SK-N-SH (cell line): ENCODE data around the gene MARCHF11. TPM values are rescaled to one million over a fixed set of nuclear protein-coding genes. Genes with fewer than 3 reads are reported as not detected.

Experiments used
- CTCF ChIA-PET: fragments of 300-600, 350-600 bp; formaldehyde crosslinking; extraction: SDS; loops from one replicate; lab custom pipeline; 2021; lab: Yijun Ruan, JAX
- POLR2A ChIA-PET: fragments of 350-600 bp; sonication (Branson Sonifier 250); formaldehyde crosslinking; extraction: SDS; loops from one replicate; lab custom pipeline; 2020; ENCODE audit warnings: antibody characterized with exemption, inconsistent platforms; lab: Yijun Ruan, JAX
- DNase-seq: peaks from one replicate; pipeline ENCODE4 v3.0.0; 2012
- H2AFZ ChIP-seq: fragments of 200-600 bp; sonication (generic); 2 replicates; pipeline ENCODE4 v1.8.1; 2016; ENCODE audit warnings: antibody characterized with exemption, mild to moderate bottlenecking, low read depth
- H3F3A ChIP-seq: fragments of 200-600 bp; sonication (generic); replicated peaks from 2 replicates; pipeline ENCODE3; 2016; ENCODE audit warnings: antibody characterized with exemption, mild to moderate bottlenecking; ENCODE audit not compliant: insufficient read depth
- H3K27ac ChIP-seq, 2 experiments: fragments of 200-500 bp in 1 of 2; fragments of 200-600 bp in 1 of 2; sonication (Bioruptor generic) in 1 of 2; sonication (generic), shearing (Covaris generic) in 1 of 2; 2 replicates each; pipeline versions ENCODE4 v1.5.1 to v1.6.1; 2014 to 2016; ENCODE audit warnings: low read depth in 2 of 2, inconsistent platforms in 1 of 2, low read length in 1 of 2, mild to moderate bottlenecking in 1 of 2, mixed read lengths in 1 of 2
- H3K27me3 ChIP-seq: fragments of 200-600 bp; sonication (generic), shearing (Covaris generic); 2 replicates; pipeline ENCODE4 v1.6.1; 2016; ENCODE audit warnings: mixed run types; ENCODE audit not compliant: insufficient read depth
- H3K36me3 ChIP-seq, 2 experiments: fragments of 200-500 bp in 1 of 2; fragments of 200-600 bp in 1 of 2; sonication (Bioruptor generic) in 1 of 2; sonication (generic) in 1 of 2; replicated peaks in 1 of 2; 2 replicates each; pipeline versions ENCODE3 to v1.5.1; 2014 to 2016; ENCODE audit warnings: low read length in 1 of 2, mild to moderate bottlenecking in 1 of 2; ENCODE audit not compliant: insufficient read depth in 2 of 2, control insufficient read depth in 1 of 2
- H3K4me1 ChIP-seq, 2 experiments: fragments of 200-500 bp in 1 of 2; fragments of 200-600 bp in 1 of 2; sonication (Bioruptor generic) in 1 of 2; sonication (generic), shearing (Covaris generic) in 1 of 2; 2 replicates each; pipeline versions ENCODE4 v1.5.1 to v1.6.1; 2014 to 2016; ENCODE audit warnings: low read depth in 1 of 2, low read length in 1 of 2, mixed run types in 1 of 2; ENCODE audit not compliant: insufficient read depth in 2 of 2, control insufficient read depth in 1 of 2
- H3K4me2 ChIP-seq: fragments of 200-600 bp; sonication (generic), shearing (Covaris generic); 2 replicates; pipeline ENCODE4 v1.6.1; 2017; ENCODE audit warnings: mixed run types
- H3K4me3 ChIP-seq, 2 experiments: fragments of 200-500 bp in 1 of 2; fragments of 200-600 bp in 1 of 2; sonication (Bioruptor generic) in 1 of 2; sonication (generic), shearing (Covaris generic) in 1 of 2; 2 replicates each; pipeline versions ENCODE4 v1.5.1 to v1.8.1; 2014 to 2016; ENCODE audit warnings: low read depth in 2 of 2, inconsistent platforms in 1 of 2, low read length in 1 of 2, mild to moderate bottlenecking in 1 of 2, mixed read lengths in 1 of 2, moderate library complexity in 1 of 2
- H3K79me2 ChIP-seq: fragments of 200-600 bp; sonication (generic); 2 replicates; pipeline ENCODE4 v1.8.1; 2017; ENCODE audit warnings: mild to moderate bottlenecking; ENCODE audit not compliant: insufficient read depth
- H3K9ac ChIP-seq: fragments of 200-600 bp; sonication (generic); 2 replicates; pipeline ENCODE4 v1.6.1; 2017; ENCODE audit warnings: mixed run types
- H3K9me2 ChIP-seq: fragments of 200-600 bp; sonication (generic); 2 replicates; pipeline ENCODE4 v1.6.1; 2017; ENCODE audit warnings: mixed run types
- H3K9me3 ChIP-seq: fragments of 200-600 bp; sonication (generic); 2 replicates; pipeline ENCODE4 v1.6.1; 2017; ENCODE audit warnings: mixed run types, mild to moderate bottlenecking, moderate library complexity
- H4K20me1 ChIP-seq: fragments of 200-600 bp; sonication (generic); 2 replicates; pipeline ENCODE4 v1.6.1; 2017; ENCODE audit warnings: mild to moderate bottlenecking, mixed run types; ENCODE audit not compliant: insufficient read depth
- CHD2 ChIP-seq: fragments of 150-350 bp; IDR thresholded peaks from 2 replicates; pipeline ENCODE4 v1.6.1; 2018; ENCODE audit warnings: low read length; ENCODE audit not compliant: partially characterized antibody
- EP300 ChIP-seq, 2 experiments: IDR thresholded peaks; 2 replicates each; pipeline versions ENCODE4 v1.4.0 to v1.6.1; 2012; ENCODE audit warnings: borderline replicate concordance in 1 of 2, low read depth in 1 of 2, low read length in 1 of 2
- GATA2 ChIP-seq: sonication (generic); formaldehyde crosslinking; IDR thresholded peaks from 2 replicates; pipeline ENCODE4 v1.5.0; 2020; ENCODE audit warnings: mild to moderate bottlenecking, missing genetic modification reagents
- JUND ChIP-seq: IDR thresholded peaks from 2 replicates; pipeline ENCODE4 v1.4.0; 2012
- MEF2A ChIP-seq: IDR thresholded peaks from 2 replicates; pipeline ENCODE4 v1.4.0; 2012; ENCODE audit warnings: low read depth, borderline replicate concordance
- MXI1 ChIP-seq: IDR thresholded peaks from 2 replicates; pipeline ENCODE4 v1.6.1; 2012; ENCODE audit warnings: mild to moderate bottlenecking, low read depth, low read length, improper control_type of control experiment
- POLR2AphosphoS5 ChIP-seq: IDR thresholded peaks from 2 replicates; pipeline ENCODE4 v1.6.1; 2012; ENCODE audit warnings: low read depth, low read length
- RFX5 ChIP-seq: IDR thresholded peaks from 2 replicates; pipeline ENCODE4 v1.6.1; 2012; ENCODE audit warnings: mild to moderate bottlenecking, improper control_type of control experiment, low read length
- RXRA ChIP-seq: IDR thresholded peaks from 2 replicates; pipeline ENCODE4 v1.4.0; 2012; ENCODE audit warnings: low read depth, mild to moderate bottlenecking, borderline replicate concordance
- TAF1 ChIP-seq: IDR thresholded peaks from 2 replicates; pipeline ENCODE4 v1.6.1; 2012; ENCODE audit warnings: low read depth, mild to moderate bottlenecking, low read length, moderate library complexity, borderline replicate concordance
- YY1 ChIP-seq: IDR thresholded peaks from 2 replicates; pipeline ENCODE4 v1.4.0; 2012; ENCODE audit warnings: low read depth, mild to moderate bottlenecking
- WGBS: methylation state at CpG from one replicate; pipeline ENCODE4 v1.1.6; 2017; ENCODE audit warnings: low lambda C conversion rate; 5-methylcytosine and 5-hydroxymethylcytosine counted together
- polyA plus RNA-seq, 3 experiments: library from polyadenylated mRNA; depleted of rRNA; stranded (reverse); fragments of >200 nt; gene quantifications; 2 replicates each; pipeline ENCODE4 v1.2.3, GENCODE V29; 2012
- TF ChIP-seq, protein P1 (sequence below): IDR thresholded peaks from 2 replicates; pipeline ENCODE4 v1.6.1; 2012; ENCODE audit warnings: mild to moderate bottlenecking, low read depth, low read length, moderate library complexity
- TF ChIP-seq, protein P2 (sequence below): IDR thresholded peaks from 2 replicates; pipeline ENCODE4 v1.4.0; 2012; ENCODE audit warnings: low read depth, borderline replicate concordance
- TF ChIP-seq, protein P3 (sequence below): IDR thresholded peaks from 2 replicates; pipeline ENCODE4; 2012
- TF ChIP-seq, protein P4 (sequence below): fragments of 150-350 bp; IDR thresholded peaks from 2 replicates; pipeline ENCODE4 v1.6.1; 2017; ENCODE audit warnings: antibody characterized with exemption, low read length, low read depth, borderline replicate concordance
- TF ChIP-seq, protein P5 (sequence below): fragments of 200-600 bp; sonication (generic); IDR thresholded peaks from 2 replicates; pipeline ENCODE4 v1.6.1; 2017; ENCODE audit warnings: antibody characterized with exemption, mild to moderate bottlenecking, moderate library complexity

Gene MARCHF11
- polyA plus RNA-seq, 1 of the 3 experiments (the other 2 are of a cell fraction), result 1.7 TPM

DNA sequence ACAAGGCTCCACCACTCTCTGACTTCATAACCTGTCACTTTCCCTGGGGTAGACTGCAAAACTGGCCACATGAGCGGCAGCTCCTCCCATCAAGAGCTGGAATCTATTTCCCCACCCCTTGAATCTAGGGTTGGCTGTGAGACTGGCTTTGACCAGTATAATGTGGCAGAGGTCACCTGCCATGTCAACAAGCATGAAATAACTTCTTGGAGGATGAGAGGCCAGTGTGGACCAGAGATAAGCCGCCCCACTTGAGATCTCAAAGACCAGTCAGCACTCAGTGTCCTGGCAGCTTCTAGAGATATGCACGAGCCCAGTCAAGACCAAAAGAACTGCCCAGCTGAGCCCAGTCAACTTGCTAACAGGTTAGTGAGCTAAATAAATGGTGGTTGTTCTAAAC lies 59.0 kb downstream of the MARCHF11 start (continued):
- TF ChIP-seq, protein P1, sequence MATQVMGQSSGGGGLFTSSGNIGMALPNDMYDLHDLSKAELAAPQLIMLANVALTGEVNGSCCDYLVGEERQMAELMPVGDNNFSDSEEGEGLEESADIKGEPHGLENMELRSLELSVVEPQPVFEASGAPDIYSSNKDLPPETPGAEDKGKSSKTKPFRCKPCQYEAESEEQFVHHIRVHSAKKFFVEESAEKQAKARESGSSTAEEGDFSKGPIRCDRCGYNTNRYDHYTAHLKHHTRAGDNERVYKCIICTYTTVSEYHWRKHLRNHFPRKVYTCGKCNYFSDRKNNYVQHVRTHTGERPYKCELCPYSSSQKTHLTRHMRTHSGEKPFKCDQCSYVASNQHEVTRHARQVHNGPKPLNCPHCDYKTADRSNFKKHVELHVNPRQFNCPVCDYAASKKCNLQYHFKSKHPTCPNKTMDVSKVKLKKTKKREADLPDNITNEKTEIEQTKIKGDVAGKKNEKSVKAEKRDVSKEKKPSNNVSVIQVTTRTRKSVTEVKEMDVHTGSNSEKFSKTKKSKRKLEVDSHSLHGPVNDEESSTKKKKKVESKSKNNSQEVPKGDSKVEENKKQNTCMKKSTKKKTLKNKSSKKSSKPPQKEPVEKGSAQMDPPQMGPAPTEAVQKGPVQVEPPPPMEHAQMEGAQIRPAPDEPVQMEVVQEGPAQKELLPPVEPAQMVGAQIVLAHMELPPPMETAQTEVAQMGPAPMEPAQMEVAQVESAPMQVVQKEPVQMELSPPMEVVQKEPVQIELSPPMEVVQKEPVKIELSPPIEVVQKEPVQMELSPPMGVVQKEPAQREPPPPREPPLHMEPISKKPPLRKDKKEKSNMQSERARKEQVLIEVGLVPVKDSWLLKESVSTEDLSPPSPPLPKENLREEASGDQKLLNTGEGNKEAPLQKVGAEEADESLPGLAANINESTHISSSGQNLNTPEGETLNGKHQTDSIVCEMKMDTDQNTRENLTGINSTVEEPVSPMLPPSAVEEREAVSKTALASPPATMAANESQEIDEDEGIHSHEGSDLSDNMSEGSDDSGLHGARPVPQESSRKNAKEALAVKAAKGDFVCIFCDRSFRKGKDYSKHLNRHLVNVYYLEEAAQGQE, result no peak

DNA sequence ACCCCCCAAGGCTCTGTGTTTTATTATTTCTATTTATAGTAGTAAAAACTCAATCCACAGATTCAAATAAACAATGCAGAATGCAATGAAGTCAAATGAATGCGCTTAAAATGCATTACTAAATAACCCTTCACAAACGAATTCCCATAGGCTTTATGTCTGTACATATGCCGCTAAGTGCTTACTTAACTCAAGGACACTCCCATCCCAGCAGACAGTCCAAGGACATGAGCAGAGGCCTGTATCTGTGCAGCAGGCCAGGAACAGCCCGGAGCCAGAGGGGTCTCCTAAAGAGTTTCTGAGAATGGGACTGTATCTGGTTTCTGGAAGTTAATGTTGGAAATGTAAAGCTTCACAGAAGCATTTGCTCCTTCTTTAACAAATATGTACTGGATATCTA lies 59.8 kb downstream of the MARCHF11 start:
- H3K36me3 ChIP-seq, result peaks cover 0 to 16% of the 10 kb centered on the region in 2 experiments
- H3K9me3 ChIP-seq, result no peaks in the 10 kb centered on the region
- H2AFZ ChIP-seq, result no peak overlapping the region
- no peaks in the 10 kb centered on the region for H3F3A ChIP-seq
- no peak for DNase-seq
- H3K4me2 ChIP-seq, result no peak overlapping the region
- H3K79me2 ChIP-seq, result no peaks in the 10 kb centered on the region
- no peaks in the 10 kb centered on the region; a peak in 1 of 4 replicates for H3K4me1 ChIP-seq
- H4K20me1 ChIP-seq, result no peaks in the 10 kb centered on the region
- POLR2A ChIA-PET, result interaction anchor here (0.5 kb wide), 1 partner anchor 330 kb away, joined by 3 read pairs; no protein-coding TSS in a partner anchor
- no peak for TF ChIP-seq MXI1
- H3K9ac ChIP-seq, result no peak overlapping the region
- H3K9me2 ChIP-seq, result no peaks in the 10 kb centered on the region
- CTCF ChIA-PET, result interaction anchor here (1.5 kb wide), 2 partner anchors 11 to 301 kb away, joined by 3 to 7 read pairs; no protein-coding TSS in a partner anchor
- no peaks in the 10 kb centered on the region for H3K27me3 ChIP-seq
- H3K4me3 ChIP-seq, result no peak overlapping the region
- no peak overlapping the region for H3K27ac ChIP-seq
- WGBS, result 55% methylated on average over 4 of the region's 4 CpGs

DNA sequence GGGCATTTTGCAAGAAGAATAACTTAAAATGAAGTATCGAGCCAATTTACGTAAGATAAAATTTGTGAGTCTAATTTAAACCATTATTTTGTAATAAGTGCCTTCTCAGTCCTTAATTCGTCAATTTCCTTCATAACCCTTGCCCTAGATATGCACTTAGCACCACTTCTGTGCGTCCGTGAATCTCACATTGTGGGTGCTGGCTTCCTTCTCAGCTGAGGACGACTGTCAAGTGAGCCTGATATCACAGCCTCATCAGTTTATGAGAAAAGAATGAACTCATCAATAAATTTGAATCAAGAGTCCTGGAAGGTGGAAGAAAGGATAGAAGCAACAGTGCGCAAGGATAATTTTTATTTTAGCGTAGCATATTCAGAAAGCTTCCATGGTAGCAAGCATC lies 64.5 kb downstream of the MARCHF11 start:
- H3K9me3 ChIP-seq, result no peaks in the 10 kb centered on the region
- WGBS, result 53% methylated on average over 8 of the region's 8 CpGs
- H3K79me2 ChIP-seq, result no peaks in the 10 kb centered on the region
- no peaks in the 10 kb centered on the region for H4K20me1 ChIP-seq
- H3K4me2 ChIP-seq, result no peak overlapping the region
- ChIA-PET CTCF (no interaction called here), POLR2A (no interaction called here)
- DNase-seq, result no peak
- no peaks in the 10 kb centered on the region for H3F3A ChIP-seq
- no peaks in the 10 kb centered on the region; a peak in 1 of 4 replicates for H3K4me1 ChIP-seq
- peaks cover 0 to 7% of the 10 kb centered on the region in 2 experiments for H3K36me3 ChIP-seq
- no peak overlapping the region for H3K9ac ChIP-seq
- no peaks in the 10 kb centered on the region for H3K27me3 ChIP-seq
- no peak overlapping the region for H3K4me3 ChIP-seq
- no peak overlapping the region for H2AFZ ChIP-seq
- H3K9me2 ChIP-seq, result no peaks in the 10 kb centered on the region
- no peak overlapping the region for H3K27ac ChIP-seq
- TF ChIP-seq, protein P2, sequence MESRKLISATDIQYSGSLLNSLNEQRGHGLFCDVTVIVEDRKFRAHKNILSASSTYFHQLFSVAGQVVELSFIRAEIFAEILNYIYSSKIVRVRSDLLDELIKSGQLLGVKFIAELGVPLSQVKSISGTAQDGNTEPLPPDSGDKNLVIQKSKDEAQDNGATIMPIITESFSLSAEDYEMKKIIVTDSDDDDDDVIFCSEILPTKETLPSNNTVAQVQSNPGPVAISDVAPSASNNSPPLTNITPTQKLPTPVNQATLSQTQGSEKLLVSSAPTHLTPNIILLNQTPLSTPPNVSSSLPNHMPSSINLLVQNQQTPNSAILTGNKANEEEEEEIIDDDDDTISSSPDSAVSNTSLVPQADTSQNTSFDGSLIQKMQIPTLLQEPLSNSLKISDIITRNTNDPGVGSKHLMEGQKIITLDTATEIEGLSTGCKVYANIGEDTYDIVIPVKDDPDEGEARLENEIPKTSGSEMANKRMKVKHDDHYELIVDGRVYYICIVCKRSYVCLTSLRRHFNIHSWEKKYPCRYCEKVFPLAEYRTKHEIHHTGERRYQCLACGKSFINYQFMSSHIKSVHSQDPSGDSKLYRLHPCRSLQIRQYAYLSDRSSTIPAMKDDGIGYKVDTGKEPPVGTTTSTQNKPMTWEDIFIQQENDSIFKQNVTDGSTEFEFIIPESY, result no peak
- no peak for TF ChIP-seq JUND
- TF ChIP-seq RFX5, result no peak
- TF ChIP-seq RXRA, result no peak
- TF ChIP-seq, protein P3, sequence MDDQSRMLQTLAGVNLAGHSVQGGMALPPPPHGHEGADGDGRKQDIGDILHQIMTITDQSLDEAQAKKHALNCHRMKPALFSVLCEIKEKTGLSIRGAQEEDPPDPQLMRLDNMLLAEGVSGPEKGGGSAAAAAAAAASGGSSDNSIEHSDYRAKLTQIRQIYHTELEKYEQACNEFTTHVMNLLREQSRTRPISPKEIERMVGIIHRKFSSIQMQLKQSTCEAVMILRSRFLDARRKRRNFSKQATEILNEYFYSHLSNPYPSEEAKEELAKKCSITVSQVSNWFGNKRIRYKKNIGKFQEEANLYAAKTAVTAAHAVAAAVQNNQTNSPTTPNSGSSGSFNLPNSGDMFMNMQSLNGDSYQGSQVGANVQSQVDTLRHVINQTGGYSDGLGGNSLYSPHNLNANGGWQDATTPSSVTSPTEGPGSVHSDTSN, result no peak
- TF ChIP-seq MXI1, result no peak
- TF ChIP-seq YY1, result no peak
- TF ChIP-seq MEF2A, result no peak
- no peak for TF ChIP-seq POLR2AphosphoS5
- no peak for TF ChIP-seq GATA2
- TF ChIP-seq, protein P4, sequence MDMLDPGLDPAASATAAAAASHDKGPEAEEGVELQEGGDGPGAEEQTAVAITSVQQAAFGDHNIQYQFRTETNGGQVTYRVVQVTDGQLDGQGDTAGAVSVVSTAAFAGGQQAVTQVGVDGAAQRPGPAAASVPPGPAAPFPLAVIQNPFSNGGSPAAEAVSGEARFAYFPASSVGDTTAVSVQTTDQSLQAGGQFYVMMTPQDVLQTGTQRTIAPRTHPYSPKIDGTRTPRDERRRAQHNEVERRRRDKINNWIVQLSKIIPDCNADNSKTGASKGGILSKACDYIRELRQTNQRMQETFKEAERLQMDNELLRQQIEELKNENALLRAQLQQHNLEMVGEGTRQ, result no peak
- TF ChIP-seq EP300 (IDR thresholded peaks at IDR 0.05; ENCODE audit: borderline replicate concordance in 1 of 2, low read depth in 1 of 2, low read length in 1 of 2), result no peak
- TF ChIP-seq, protein P5, sequence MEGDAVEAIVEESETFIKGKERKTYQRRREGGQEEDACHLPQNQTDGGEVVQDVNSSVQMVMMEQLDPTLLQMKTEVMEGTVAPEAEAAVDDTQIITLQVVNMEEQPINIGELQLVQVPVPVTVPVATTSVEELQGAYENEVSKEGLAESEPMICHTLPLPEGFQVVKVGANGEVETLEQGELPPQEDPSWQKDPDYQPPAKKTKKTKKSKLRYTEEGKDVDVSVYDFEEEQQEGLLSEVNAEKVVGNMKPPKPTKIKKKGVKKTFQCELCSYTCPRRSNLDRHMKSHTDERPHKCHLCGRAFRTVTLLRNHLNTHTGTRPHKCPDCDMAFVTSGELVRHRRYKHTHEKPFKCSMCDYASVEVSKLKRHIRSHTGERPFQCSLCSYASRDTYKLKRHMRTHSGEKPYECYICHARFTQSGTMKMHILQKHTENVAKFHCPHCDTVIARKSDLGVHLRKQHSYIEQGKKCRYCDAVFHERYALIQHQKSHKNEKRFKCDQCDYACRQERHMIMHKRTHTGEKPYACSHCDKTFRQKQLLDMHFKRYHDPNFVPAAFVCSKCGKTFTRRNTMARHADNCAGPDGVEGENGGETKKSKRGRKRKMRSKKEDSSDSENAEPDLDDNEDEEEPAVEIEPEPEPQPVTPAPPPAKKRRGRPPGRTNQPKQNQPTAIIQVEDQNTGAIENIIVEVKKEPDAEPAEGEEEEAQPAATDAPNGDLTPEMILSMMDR, result no peak
- TF ChIP-seq CHD2, result no peak
- no peak for TF ChIP-seq TAF1
